NCI-H345 (cell line): ENCODE measurements around the gene ANKS6.

Experiments
- DNase-seq: peaks from one replicate; lab custom pipeline; 2025; lab: John Stamatoyannopoulos, UW

The ANKS6 gene

DNA sequence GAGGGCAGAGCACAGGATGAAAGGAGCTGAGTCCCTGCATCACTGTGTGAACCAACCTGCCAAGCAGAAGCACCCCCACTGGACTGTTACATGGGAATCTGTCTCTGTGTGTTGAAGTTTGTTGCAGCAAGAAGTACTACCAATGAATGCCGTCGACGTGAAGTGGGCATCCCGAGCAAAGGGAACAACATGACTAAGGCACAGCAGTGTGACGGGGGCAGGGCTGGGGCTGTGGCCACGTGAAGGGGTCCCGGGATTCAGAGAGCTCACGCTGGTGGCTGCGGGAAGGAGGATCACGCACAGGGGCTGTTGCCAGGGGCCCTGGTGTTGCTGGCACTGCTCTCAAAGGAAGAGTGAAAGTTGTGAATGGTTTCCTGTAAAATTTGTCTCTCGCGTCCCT lies 60.1 kb downstream of the ANKS6 start:
- no peak for DNase-seq

- DNase-seq: no peak
Measured at GRCh38 chr9:98732801-98733200, 63.6 kb downstream of the ANKS6 start.

- DNase-seq: no peak
Measured at GRCh38 chr9:98732091-98732490, 64.3 kb downstream of the ANKS6 start.

- no peak for DNase-seq
Measured at GRCh38 chr9:98730871-98731270, 65.5 kb downstream of the ANKS6 start.

DNA sequence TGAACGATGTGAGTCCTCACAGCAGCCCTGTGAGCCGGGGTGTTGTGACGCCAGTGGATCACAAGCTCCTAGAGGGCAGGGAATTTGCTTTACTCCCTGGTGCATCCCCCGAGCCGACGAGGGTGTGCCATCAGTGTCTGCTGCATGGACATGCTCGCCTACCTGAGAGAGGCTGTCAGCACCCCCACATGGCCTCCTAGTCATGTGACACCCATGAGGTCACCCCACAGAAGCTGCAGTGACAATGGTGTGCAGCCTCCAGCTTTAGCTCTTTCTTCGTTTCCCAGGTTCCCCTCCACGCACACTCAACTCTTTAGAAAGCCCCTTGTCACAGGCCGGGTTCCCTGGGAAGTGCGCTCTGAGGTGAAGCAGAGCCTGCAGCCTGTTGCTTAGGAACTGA lies 67.9 kb downstream of the ANKS6 start:
- DNase-seq: no peak

- DNase-seq: no peak
Measured at GRCh38 chr9:98727428-98727827, 68.9 kb downstream of the ANKS6 start.

DNA sequence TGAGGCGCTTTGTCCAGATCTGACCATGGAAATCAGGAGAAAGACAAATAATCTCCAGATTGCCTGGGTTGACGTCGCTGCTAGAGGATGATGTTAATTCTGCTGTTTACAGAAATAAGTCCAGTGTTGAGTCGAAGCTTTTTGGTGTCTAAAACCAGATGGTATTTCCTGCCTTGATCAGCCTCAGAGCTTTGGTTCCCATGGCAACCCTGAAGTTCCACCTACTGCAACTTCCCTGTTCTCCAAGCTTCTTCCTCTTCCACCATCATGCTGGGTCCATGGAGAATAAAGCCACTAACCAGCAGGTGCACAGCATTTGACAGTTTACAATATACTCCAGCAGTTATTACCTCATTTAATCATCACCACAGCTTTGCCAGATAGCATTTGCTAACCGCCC lies 69.6 kb downstream of the ANKS6 start:
- no peak for DNase-seq

DNA sequence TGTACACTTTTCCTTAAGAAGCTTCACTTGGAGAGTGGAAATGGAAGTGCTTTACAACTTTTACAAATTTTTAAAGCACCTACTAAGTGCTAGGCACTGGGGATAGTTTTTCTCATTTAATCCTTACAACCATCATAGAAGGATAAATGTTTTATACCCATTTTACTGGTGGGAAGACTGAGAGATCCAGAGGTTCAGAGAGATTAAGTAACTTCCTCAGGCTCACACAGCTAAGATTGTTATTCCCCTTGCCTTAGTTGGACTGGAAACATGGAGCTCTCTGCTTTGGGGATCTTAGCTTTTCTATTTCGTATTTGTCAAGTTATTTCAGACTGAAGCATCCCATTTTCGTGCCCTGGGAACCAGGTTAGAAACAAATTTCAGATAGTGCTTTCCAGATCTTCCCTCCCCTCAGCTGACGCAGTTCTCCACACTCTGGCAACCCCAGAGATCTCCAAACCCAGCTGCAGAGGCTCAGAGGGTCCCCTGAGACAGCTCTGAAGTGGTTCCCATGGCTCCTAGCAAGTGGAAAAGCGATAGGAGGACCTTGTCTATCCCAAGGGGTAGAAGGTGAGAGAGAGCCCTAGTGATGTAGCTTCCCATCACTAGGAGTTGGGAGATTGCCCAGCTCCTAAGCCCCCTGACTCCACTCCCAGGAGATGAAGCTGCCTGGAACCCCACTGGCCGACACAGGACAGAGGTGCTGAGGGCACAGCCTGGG lies 71.4 kb downstream of the ANKS6 start:
- no peak for DNase-seq

DNA sequence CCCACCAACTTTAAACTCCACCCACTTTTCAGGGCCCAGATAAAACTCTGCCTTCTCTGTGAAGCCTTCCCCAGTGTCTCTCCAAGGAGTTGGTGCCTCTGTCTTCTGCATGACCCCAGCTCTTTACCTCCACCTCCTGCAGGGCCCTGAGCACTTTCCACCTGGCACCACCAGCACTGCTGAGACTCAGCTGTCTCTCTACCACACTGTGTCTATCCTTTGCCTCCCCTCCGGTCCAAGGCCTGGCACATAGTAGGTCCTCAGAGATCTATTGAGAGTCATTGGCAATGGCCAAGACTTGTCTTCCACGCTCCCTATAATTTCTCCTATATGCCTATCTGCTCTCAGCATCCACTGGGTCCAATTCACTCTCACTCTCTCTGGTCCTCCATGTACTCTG lies 74.7 kb downstream of the ANKS6 start:
- no peak for DNase-seq

DNA sequence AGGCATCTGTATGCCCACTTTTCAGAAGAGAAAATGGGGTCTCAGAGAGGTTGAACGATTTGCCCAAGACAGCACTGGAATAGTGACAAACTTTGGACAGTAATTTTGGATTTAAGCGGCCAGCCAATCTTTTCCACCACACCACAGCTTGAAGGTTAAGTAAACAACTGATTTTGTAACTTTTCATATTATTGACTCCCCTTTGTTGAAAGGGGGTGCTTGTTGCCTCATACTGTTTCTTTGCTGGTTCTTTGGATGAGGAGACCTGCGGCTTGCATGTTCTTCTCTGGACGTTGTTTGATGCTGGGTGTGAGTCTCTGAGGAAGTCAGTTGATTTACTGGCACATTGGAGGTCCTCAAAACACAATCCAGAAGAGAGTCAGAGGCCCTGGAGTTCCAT lies 76.0 kb downstream of the ANKS6 start:
- DNase-seq: no peak

GRCh38 chr9:98719055-98719454 lies 77.3 kb downstream of the ANKS6 start:
- DNase-seq: no peak

DNA sequence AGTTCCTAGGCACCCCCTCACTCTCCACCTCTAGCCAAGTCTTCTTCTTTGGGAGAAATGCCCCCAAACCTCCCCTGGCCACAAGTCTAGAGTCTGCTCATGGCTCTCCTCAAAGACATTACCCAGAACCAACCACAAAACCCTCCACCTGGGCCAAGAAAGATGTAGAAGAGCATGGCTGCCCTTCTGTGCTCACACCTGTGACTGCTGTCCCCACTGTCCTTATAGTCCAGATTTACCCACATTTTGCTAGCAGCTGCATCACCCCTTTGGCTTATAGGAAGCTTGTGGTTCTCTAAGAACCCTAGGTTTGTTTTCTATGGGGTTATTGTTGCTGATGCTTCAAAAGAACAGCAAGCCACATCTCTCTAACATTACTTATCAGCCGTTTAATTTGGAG lies 81.5 kb downstream of the ANKS6 start:
- DNase-seq: no peak

GRCh38 chr9:98712987-98713386 lies 83.4 kb downstream of the ANKS6 start:
- no peak for DNase-seq

- no peak for DNase-seq
Measured at GRCh38 chr9:98709968-98710965, 86.1 kb downstream of the ANKS6 start.

GRCh38 chr9:98708933-98709911 lies 87.1 kb downstream of the ANKS6 start, which contains the start of gene GABBR2:
Gene GABBR2 (minus strand): TSS chr9:98708935. CDS start chr9:98708737, 198 bp downstream.
- peak; percentile 67 for DNase-seq

- no peak for DNase-seq
Measured at GRCh38 chr9:98708103-98708932, 88.0 kb downstream of the ANKS6 start.

- peak; percentile 87 for DNase-seq
Measured at GRCh38 chr9:98707166-98708102, 88.9 kb downstream of the ANKS6 start.

GRCh38 chr9:98706651-98707165 lies 89.6 kb downstream of the ANKS6 start:
- peak; percentile 73 for DNase-seq

DNA sequence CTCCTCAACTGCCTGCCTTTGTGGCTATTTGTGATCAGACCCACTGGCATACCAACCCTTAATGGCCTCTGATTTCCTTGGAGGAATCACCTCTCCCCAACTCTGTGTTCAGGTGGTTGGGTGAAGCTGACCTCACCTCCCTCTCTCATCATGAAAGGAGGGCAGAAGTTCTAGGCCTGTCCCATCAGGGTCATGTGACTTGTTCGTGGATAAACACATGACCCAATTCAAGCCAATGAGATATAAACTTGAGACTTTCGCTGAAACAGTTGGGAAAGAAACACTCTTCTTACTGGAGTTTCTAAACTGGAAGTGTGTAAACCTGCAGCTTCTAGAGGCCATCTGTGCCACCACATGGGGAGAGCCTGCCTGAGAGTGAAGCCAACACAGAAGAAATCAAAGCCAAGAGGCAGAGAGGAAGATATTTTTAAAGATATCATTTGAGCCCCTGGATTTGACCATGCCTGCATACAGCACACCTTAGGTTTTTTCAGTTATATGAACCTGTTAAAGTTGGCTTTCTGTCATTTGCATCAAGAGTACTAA lies 93.4 kb downstream of the ANKS6 start:
- DNase-seq: peak; percentile 22
